Kidney (tissue), 14 donors: ENCODE results near the gene PHF14. TPM values are rescaled to one million over a fixed set of nuclear protein-coding genes. Genes with fewer than 3 reads are reported as not detected.

ENCODE experiments used
- DNase-seq, 5 donors: peaks; one replicate each; pipeline ENCODE4 v3.0.0-alpha.2; 2013 to 2020
- FAIRE-seq: peaks from 2 replicates; lab custom pipeline; 2012; peaks lifted over from hg19 to GRCh38; lab: Jason Lieb, UNC
- H3K27ac ChIP-seq, 2 donors: one replicate each; pipeline ENCODE4 v1.7.0; 2013; ENCODE audit warnings: low read depth in 2 of 2, low read length in 2 of 2, inconsistent platforms in 1 of 2
- H3K27me3 ChIP-seq: one replicate; pipeline ENCODE4 v1.7.1; 2013; ENCODE audit warnings: low read length, inconsistent platforms; ENCODE audit not compliant: control insufficient read depth, insufficient read depth
- H3K36me3 ChIP-seq, 3 donors: one replicate each; pipeline versions ENCODE4 v1.7.0 to v1.7.1; 2013; ENCODE audit warnings: low read length in 3 of 3, control low read depth in 1 of 3, inconsistent platforms in 1 of 3; ENCODE audit not compliant: insufficient read depth in 3 of 3, control insufficient read depth in 2 of 3
- H3K4me1 ChIP-seq, 3 donors: one replicate each; pipeline versions ENCODE4 v1.7.0 to v1.7.1; 2013; ENCODE audit warnings: low read length in 3 of 3, inconsistent platforms in 1 of 3, low read depth in 1 of 3; ENCODE audit not compliant: control insufficient read depth in 2 of 3, insufficient read depth in 2 of 3
- H3K4me3 ChIP-seq, 3 donors: one replicate each; pipeline versions ENCODE4 v1.7.0 to v1.8.1; 2013; ENCODE audit warnings: low read length in 3 of 3, control low read depth in 1 of 3, inconsistent platforms in 1 of 3
- H3K9ac ChIP-seq, 3 donors: one replicate each; pipeline versions ENCODE4 v1.7.0 to v1.7.1; 2013; ENCODE audit warnings: low read length in 3 of 3, control low read depth in 1 of 3, inconsistent platforms in 1 of 3
- H3K9me3 ChIP-seq, 3 donors: one replicate each; pipeline versions ENCODE4 v1.7.0 to v1.7.1; 2013; ENCODE audit warnings: low read length in 3 of 3, control low read depth in 1 of 3, inconsistent platforms in 1 of 3; ENCODE audit not compliant: control insufficient read depth in 2 of 3, insufficient read depth in 1 of 3
- CTCF ChIP-seq: IDR thresholded peaks from 3 replicates; pipeline ENCODE4 v1.5.1; 2012; ENCODE audit warnings: mild to moderate bottlenecking, moderate library complexity, borderline replicate concordance; ENCODE audit not compliant: insufficient read depth; ENCODE audit errors: extremely low read depth
- intact Hi-C: fragments of 100-400 bp; cut with DNase I; formaldehyde crosslinking; loops from one replicate; pipeline ENCODE4 v1.11.1; 2022
- polyA plus RNA-seq: library from polyadenylated mRNA; stranded (reverse); fragments of 350-450 nt; fragmentation: Illumina TruSeq; extraction: RNeasy Lipid Tissue Mini Kit (QIAGEN cat#74804); gene quantifications from one replicate; pipeline ENCODE4 v1.2.3, GENCODE V29; 2014; ENCODE audit warnings: low read depth, low replicate concordance; ENCODE audit not compliant: insufficient read depth
- total RNA-seq: library from RNA; stranded (reverse); fragmentation: NEBNext Ultra II Directional; extraction: Animal tissue kit (Norgen Biotek cat#: 25700); gene quantifications from one replicate; pipeline ENCODE4 v1.2.1, GENCODE V29; 2021
- donor health status: control.
- donor health status: control.
- donor health status: control.
- donor health status: control.
- donor health status: control.
- donor health status: DM: yes; HTN: yes; CAD: no.
- donor health status: Normal renal cell carcinoma (clear cell type).

Gene PHF14
- total and polyA plus RNA-seq, 2 donors from 2014 or later, result 17.1 to 31.7 TPM

GRCh38 chr7:10930551-10930950, 43.1 kb upstream of the PHF14 start:
- no peaks in the 10 kb centered on the region for H3K27me3 ChIP-seq
- H3K4me3 ChIP-seq, result no peak overlapping the region
- H3K36me3 ChIP-seq, result peaks cover 2 to 19% (median 6%) of the 10 kb centered on the region in 3 donors
- intact Hi-C loops, result no loop called here
- H3K27ac ChIP-seq, result no peak overlapping the region
- no peak for TF ChIP-seq CTCF
- no peak overlapping the region for H3K9ac ChIP-seq
- DNase-seq (no peak), FAIRE-seq (no peak)
- H3K9me3 ChIP-seq, result no peaks in the 10 kb centered on the region
- H3K4me1 ChIP-seq, result peaks cover 0 to 9% (median 0%) of the 10 kb centered on the region in 3 donors

- no peak for TF ChIP-seq CTCF
- intact Hi-C loops, result no loop called here
- H3K9me3 ChIP-seq, result no peaks in the 10 kb centered on the region
- peaks cover 6 to 24% (median 6%) of the 10 kb centered on the region in 3 donors for H3K36me3 ChIP-seq
- DNase-seq, result no peak
- H3K27me3 ChIP-seq, result no peaks in the 10 kb centered on the region
- FAIRE-seq, result no peak
- H3K4me3 ChIP-seq, result no peak overlapping the region
- no peak overlapping the region for H3K27ac ChIP-seq
- peaks cover 0 to 9% (median 0%) of the 10 kb centered on the region in 3 donors for H3K4me1 ChIP-seq
- H3K9ac ChIP-seq, result no peak overlapping the region
Observed at GRCh38 chr7:10931161-10931560, 42.5 kb upstream of the PHF14 start.

- Histone ChIP-seq H3K27ac (no peak overlapping the region), H3K4me1 (peaks cover 0 to 9% (median 0%) of the 10 kb centered on the region in 3 donors), H3K4me3 (no peak overlapping the region), H3K9me3 (no peaks in the 10 kb centered on the region), H3K9ac (no peak overlapping the region), H3K36me3 (peaks cover 6 to 24% (median 9%) of the 10 kb centered on the region in 3 donors), H3K27me3 (no peaks in the 10 kb centered on the region)
- intact Hi-C loops, result no loop called here
- no peak for TF ChIP-seq CTCF
- DNase-seq (peak in 1 of 5 donors; percentile 65), FAIRE-seq (peak; percentile 84)
Observed at GRCh38 chr7:10934292-10934691, 39.4 kb upstream of the PHF14 start.
